ENCODE results near the gene RASL10B.

RASL10B gene

DNA sequence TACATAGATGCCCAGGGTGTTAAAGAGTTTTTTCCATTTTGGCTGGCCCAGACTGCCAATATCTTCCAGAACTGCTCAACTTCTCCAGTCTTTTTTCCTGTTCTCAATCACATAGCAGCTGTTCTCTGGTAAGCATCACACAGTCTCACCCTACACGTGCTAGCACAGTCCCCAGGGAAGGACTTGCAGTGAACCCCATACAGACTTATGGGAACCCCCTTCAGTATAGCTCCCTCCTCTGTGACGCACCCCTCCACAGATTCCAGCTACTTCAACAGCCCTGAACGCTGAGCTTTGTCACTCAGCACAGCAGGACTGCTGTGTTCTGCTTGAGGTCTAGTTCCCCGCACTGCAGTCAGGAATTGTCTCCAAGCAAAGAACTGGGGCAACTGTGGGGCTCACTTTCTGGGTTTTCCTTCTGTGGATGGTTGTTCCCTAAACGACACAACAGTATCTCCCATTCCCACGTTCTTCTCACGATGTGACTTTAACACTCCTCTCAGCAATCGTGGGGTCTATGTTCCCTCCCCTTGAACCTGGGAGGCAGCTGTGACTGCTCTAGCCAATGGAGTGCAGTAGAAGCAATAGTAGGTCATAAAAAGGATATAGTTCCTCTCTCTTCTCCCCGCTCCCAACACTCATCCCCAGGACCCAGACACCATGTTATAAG is 60.4 kb downstream of the RASL10B start:
- no peak for DNase-seq
